K562 (cell line): ENCODE results near the gene CRY2. TPM values are rescaled to one million over a fixed set of nuclear protein-coding genes. Genes with fewer than 3 reads are reported as not detected.
A peak's percentile ranks its signal among the peaks of the same experiment; 100 is the strongest.

Source experiments
- BCOR ChIP-seq: fragments of 450-650 bp; IDR thresholded peaks from 2 replicates; pipeline ENCODE4 v1.6.1; 2016
- CREB1 ChIP-seq, 2 experiments: sonication (generic) in 1 of 2; formaldehyde crosslinking in 1 of 2; IDR thresholded peaks; 2 replicates each; pipeline versions ENCODE4 v1.6.1 to v1.8.0; 2012 to 2022; ENCODE audit warnings: inconsistent platforms in 1 of 2, mild to moderate bottlenecking in 1 of 2, missing genetic modification reagents in 1 of 2, moderate library complexity in 1 of 2
- CREB5 ChIP-seq: fragments of 250-450 bp; sonication (Bioruptor Pico); IDR thresholded peaks from 2 replicates; pipeline ENCODE4 v1.5.0; 2020; ENCODE audit warnings: mild to moderate bottlenecking
- ETS1 ChIP-seq: conservative IDR thresholded peaks from 2 replicates; pipeline ENCODE4 v1.6.1; 2011; ENCODE audit warnings: low read depth, mild to moderate bottlenecking, low read length; ENCODE audit not compliant: control insufficient read depth
- ETV5 ChIP-seq: sonication (generic); formaldehyde crosslinking; IDR thresholded peaks from 2 replicates; pipeline ENCODE4 v1.4.0; 2020; ENCODE audit warnings: low read depth, mild to moderate bottlenecking, missing genetic modification reagents
- FOXM1 ChIP-seq, 2 experiments: fragments of 450-650 bp in 1 of 2; sonication (generic) in 1 of 2; formaldehyde crosslinking in 1 of 2; IDR thresholded peaks; 2 replicates each; pipeline versions ENCODE4 v1.6.1 to v1.9.0; 2017 to 2022; ENCODE audit warnings: low read depth in 2 of 2, mild to moderate bottlenecking in 2 of 2, missing genetic modification reagents in 1 of 2, moderate library complexity in 1 of 2
- GABPA ChIP-seq: fragments of 200-800 bp; sonication (Bioruptor generic); conservative IDR thresholded peaks from 2 replicates; pipeline ENCODE4 v1.6.1; 2016; ENCODE audit warnings: low read depth, missing genetic modification characterization, missing compliant biosample characterization
- MTA3 ChIP-seq: fragments of 450-650 bp; formaldehyde crosslinking; IDR thresholded peaks from 2 replicates; pipeline ENCODE4 v1.6.1; 2017; ENCODE audit warnings: mild to moderate bottlenecking, borderline replicate concordance
- MXI1 ChIP-seq: IDR thresholded peaks from 2 replicates; pipeline ENCODE4 v1.6.1; 2011; ENCODE audit warnings: low read depth, mild to moderate bottlenecking, improper control_type of control experiment, low read length
- PHF8 ChIP-seq: fragments of 200-600 bp; sonication (generic); IDR thresholded peaks from 2 replicates; pipeline ENCODE4 v1.6.1; 2012; ENCODE audit warnings: mixed run types, mild to moderate bottlenecking, inconsistent platforms, low read length, moderate library complexity, borderline replicate concordance
- POLR2AphosphoS5 ChIP-seq: IDR thresholded peaks from 2 replicates; pipeline ENCODE4 v1.6.1; 2011; ENCODE audit warnings: mild to moderate bottlenecking, low read depth, low read length, moderate library complexity; ENCODE audit not compliant: control insufficient read depth, insufficient read depth
- RBFOX2 ChIP-seq: fragments of 200-400 bp; formaldehyde crosslinking; IDR thresholded peaks from 2 replicates; pipeline ENCODE4 v1.6.1; 2017; ENCODE audit warnings: low read depth, mild to moderate bottlenecking, low read length, moderate library complexity
- SIN3A ChIP-seq, 2 experiments: fragments of 150-350 bp in 1 of 2; IDR thresholded peaks; 2 replicates each; pipeline ENCODE4 v1.6.1; 2011 to 2016; ENCODE audit warnings: borderline replicate concordance in 2 of 2, low read depth in 2 of 2, low read length in 2 of 2, mild to moderate bottlenecking in 2 of 2, moderate library complexity in 2 of 2; ENCODE audit not compliant: control insufficient read depth in 1 of 2
- SIRT6 ChIP-seq: IDR thresholded peaks from one replicate; pipeline ENCODE4 v1.6.1; 2012; ENCODE audit warnings: low read depth, mild to moderate bottlenecking, control low read depth, inconsistent platforms, low read length, moderate library complexity
- SMARCA5 ChIP-seq: fragments of 450-650 bp; IDR thresholded peaks from 2 replicates; pipeline ENCODE4 v1.6.1; 2016
- SMARCE1 ChIP-seq: fragments of 450-650 bp; IDR thresholded peaks from 2 replicates; pipeline ENCODE4 v1.7.1; 2016; ENCODE audit warnings: mild to moderate bottlenecking
- TAF1 ChIP-seq: IDR thresholded peaks from 2 replicates; pipeline ENCODE4 v1.6.1; 2011; ENCODE audit warnings: mild to moderate bottlenecking, low read length, moderate library complexity; ENCODE audit not compliant: insufficient read depth, control insufficient read depth, severe bottlenecking; ENCODE audit errors: extremely low read depth
- TBP ChIP-seq: optimal IDR thresholded peaks from 2 replicates; pipeline ENCODE3; 2011; ENCODE audit warnings: low read depth, low read length, improper control_type of control experiment
- TCF7L2 ChIP-seq: fragments of 150-350 bp; IDR thresholded peaks from 2 replicates; pipeline ENCODE4 v1.6.1; 2016; ENCODE audit warnings: low read depth, mild to moderate bottlenecking, low read length, moderate library complexity
- USF1 ChIP-seq: sonication (generic); formaldehyde crosslinking; IDR thresholded peaks from 2 replicates; pipeline ENCODE4 v1.9.0; 2022; ENCODE audit warnings: mild to moderate bottlenecking, missing genetic modification reagents
- USF2 ChIP-seq: sonication (generic); formaldehyde crosslinking; IDR thresholded peaks from 2 replicates; pipeline ENCODE4 v1.5.0; 2020; ENCODE audit warnings: missing genetic modification reagents
- ZBTB7A ChIP-seq: IDR thresholded peaks from 2 replicates; pipeline ENCODE4 v1.6.1; 2011; ENCODE audit warnings: low read depth, mild to moderate bottlenecking, low read length, moderate library complexity, borderline replicate concordance; ENCODE audit not compliant: control insufficient read depth
- ZFPM2 ChIP-seq: fragments of 250-450 bp; sonication (Bioruptor Pico); IDR thresholded peaks from 2 replicates; pipeline ENCODE4 v1.5.1; 2022; ENCODE audit warnings: mild to moderate bottlenecking
- ZNF785 ChIP-seq: fragments of 250-450 bp; sonication (Bioruptor Pico); IDR thresholded peaks from 2 replicates; pipeline ENCODE4 v1.4.0; 2020; ENCODE audit warnings: mild to moderate bottlenecking
- polyA plus RNA-seq, 8 experiments: library from polyadenylated mRNA; depleted of rRNA in 4 of 8; stranded (reverse) in 5 of 8; unstranded in 3 of 8; fragments of >200 nt; fragmentation: Nextera tagmentation in 2 of 8; fragmentation: Illumina TruSeq in 1 of 8; extraction: Ambion mirVana in 2 of 8; extraction: Trizol in 1 of 8; gene quantifications; 2 replicates each; pipeline versions ENCODE4 v1.2.1 to v1.2.3, GENCODE V29; 2011 to 2014; ENCODE audit warnings: inconsistent platforms in 1 of 8, missing spikeins in 1 of 8
- total RNA-seq, 7 experiments: library from RNA; depleted of rRNA in 6 of 7; stranded (reverse); fragments of >200 nt in 6 of 7; fragmentation: Illumina TruSeq in 2 of 7; extraction: Trizol in 2 of 7; gene quantifications; 2 replicates each; pipeline versions ENCODE4 v1.2.1 to v1.2.3, GENCODE V29; 2011 to 2021; ENCODE audit warnings: low replicate concordance in 1 of 7

Gene CRY2
- total and polyA plus RNA-seq, 9 of the 15 experiments (the other 6 are each of a cell fraction or from before 2014, with no cell fraction given): 2.3 to 23.9 (median 14.8) TPM

GRCh38 chr11:45804761-45805304 is 42.4 kb upstream of the CRY2 start, which contains the start of gene SLC35C1 (continued):
- peak; percentile 84 for TF ChIP-seq USF1 (CRISPR knock-in tag)
- no peak for TF ChIP-seq ZNF785 (CRISPR knock-in tag)
- TF ChIP-seq SMARCA5: no peak
- peak; percentile 45; the same call in 1 of the 2 replicates for TF ChIP-seq MTA3
- peak; percentile 71 for TF ChIP-seq GABPA (tag)
- TF ChIP-seq SIRT6: no peak
- TF ChIP-seq BCOR: 0 out of 2 replicates have a peak, but pooled peaks have one; percentile 18
- TF ChIP-seq ZFPM2: no peak
- no peak for TF ChIP-seq SMARCE1
- peak; percentile 55 for TF ChIP-seq POLR2AphosphoS5
- peak; percentile 60; the same call in 1 of the 2 replicates for TF ChIP-seq ETS1
- TF ChIP-seq PHF8: peak; percentile 50; the same call in 1 of the 2 replicates
- peak; percentile 50; the same call in 1 of the 2 replicates for TF ChIP-seq ETV5
- TF ChIP-seq USF2: peak; percentile 88
- peak; percentile 57; the same call in 1 of the 2 replicates for TF ChIP-seq FOXM1 (IDR thresholded peaks at IDR 0.05; ENCODE audit: low read depth)
- TF ChIP-seq FOXM1 (CRISPR knock-in tag; IDR thresholded peaks at IDR 0.05; ENCODE audit: low read depth): no peak
- TF ChIP-seq CREB5 (CRISPR knock-in tag): no peak
- TF ChIP-seq CREB1 (IDR thresholded peaks at IDR 0.05): peak; percentile 47; the same call in 1 of the 2 replicates
- no peak for TF ChIP-seq CREB1 (CRISPR knock-in tag; IDR thresholded peaks at IDR 0.05)
- no peak for TF ChIP-seq TCF7L2
- TF ChIP-seq SIN3A (IDR thresholded peaks at IDR 0.05; ENCODE audit: borderline replicate concordance in 2 of 2, control insufficient read depth in 1 of 2, low read depth in 2 of 2, low read length in 2 of 2): peak; percentile 84 to 91; a peak in 3 of 4 replicates
- peak; percentile 79 for TF ChIP-seq RBFOX2
- TF ChIP-seq TAF1: peak; percentile 68
- peak; percentile 73 for TF ChIP-seq TBP
- peak; percentile 86; the same call in 1 of the 2 replicates for TF ChIP-seq ZBTB7A
- peak; percentile 59; the same call in 1 of the 2 replicates for TF ChIP-seq MXI1
